Suppressor macrophage treated with lipopolysaccharide for 4 hours (primary cell): ENCODE data around the gene TNIP1.

Experiments used
- DNase-seq: peaks from one replicate; pipeline ENCODE4 v3.0.0-alpha.2; 2020

The TNIP1 gene

DNA sequence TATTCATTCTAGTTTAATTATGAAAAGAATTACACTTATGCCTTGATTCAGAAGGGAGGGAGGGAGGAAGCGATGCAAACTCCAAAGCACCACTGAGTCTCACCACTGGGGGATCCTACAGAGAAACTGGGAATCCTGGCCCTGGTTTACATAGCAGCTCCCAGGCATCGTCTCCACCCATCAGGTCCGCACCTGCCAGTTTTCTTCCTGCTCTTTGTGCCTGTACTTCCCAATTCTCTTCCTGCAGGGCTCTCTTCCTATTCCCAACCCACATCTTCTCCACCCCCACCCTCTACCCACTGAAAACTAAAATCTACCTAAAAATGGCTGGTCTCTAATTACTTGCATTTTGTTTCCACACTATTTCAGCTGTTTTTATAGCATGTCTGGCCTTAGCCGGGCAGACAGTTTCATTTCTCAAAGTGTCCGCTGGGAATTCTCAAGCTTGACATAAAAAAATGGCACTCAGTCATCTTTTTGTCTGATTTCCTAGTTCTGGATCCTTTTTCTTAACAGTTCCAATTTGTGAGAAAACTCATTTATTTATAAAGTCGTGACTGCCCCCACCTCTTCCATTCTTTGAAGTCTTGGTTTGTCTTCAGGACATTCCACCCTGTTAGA, 1.6 kb upstream of the TNIP1 start:
- peak; percentile 63 for DNase-seq

DNA sequence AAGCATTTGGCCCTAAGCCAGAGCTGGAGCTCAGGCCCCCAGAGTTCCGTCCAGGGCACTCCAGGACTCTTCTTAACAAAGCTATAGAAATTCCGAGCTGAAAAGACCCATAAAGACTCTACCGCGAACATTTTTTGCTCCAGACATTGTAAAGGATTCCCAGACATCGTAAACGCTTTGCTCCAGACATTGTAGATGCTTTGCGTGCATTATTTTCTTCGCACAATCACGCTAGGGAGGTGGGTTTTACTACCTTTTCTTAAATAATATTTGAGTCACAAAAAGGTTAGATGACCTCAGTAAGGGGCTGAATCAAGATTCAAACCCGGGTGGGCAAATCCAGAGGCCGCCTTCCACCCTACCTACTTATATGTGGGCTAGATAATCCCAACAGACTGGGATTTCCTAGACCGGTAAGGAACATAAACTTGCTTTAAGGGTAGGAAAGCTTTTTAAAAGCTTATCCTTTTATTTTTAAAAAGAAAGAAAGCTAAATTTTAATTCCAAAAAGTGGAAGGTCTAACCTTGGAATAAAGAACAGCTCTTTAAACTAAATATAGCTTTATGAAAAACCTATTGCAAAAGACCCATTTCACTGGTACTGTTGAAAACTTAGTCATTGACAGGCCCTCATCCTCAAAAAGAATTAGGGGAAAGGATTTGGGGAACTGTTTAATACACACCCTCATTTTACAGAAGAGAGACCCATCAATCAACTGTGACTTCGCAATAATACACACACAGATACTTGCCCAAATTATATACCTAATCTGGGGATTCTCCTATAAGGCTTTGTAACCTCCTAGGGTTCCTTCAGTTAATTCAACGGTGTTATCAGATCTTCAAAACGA, 822 bp upstream of the TNIP1 start:
- peak; percentile 78 for DNase-seq

DNA sequence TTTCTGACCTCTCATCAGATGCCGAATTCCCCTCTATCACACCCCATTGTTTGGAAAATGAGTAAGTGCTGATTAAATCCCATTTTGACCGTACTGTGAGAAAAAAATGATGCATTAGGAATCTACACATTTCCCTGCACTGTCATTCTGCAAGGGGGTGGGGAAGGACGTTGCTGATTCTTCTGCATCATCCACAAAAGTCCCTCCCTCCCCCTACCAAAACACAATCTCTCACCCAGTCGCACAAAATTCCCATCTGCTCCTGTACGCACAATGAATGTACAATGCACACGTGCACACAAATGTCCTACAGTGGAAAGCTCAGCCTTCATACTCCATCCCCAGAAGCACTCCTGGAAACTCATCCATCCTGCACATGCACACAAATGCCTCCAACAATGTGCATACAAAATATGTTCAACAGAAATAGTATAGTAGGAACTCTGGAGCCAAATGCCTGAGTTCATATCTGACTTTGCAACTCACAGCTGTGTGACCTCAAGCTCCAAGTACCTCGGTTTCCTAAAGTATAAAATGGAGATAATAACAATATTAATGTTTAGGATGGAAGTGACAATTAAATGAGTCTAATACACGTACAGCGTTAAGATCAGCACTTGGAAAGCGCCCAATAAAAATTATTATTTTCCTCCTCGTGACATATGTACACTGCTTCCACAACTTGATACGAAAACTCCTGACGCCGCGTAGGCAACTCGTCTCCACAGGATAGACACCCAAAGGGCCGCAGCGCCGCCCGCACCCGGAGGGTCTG, 809 bp downstream of the TNIP1 start:
- DNase-seq: peak; percentile 91

DNA sequence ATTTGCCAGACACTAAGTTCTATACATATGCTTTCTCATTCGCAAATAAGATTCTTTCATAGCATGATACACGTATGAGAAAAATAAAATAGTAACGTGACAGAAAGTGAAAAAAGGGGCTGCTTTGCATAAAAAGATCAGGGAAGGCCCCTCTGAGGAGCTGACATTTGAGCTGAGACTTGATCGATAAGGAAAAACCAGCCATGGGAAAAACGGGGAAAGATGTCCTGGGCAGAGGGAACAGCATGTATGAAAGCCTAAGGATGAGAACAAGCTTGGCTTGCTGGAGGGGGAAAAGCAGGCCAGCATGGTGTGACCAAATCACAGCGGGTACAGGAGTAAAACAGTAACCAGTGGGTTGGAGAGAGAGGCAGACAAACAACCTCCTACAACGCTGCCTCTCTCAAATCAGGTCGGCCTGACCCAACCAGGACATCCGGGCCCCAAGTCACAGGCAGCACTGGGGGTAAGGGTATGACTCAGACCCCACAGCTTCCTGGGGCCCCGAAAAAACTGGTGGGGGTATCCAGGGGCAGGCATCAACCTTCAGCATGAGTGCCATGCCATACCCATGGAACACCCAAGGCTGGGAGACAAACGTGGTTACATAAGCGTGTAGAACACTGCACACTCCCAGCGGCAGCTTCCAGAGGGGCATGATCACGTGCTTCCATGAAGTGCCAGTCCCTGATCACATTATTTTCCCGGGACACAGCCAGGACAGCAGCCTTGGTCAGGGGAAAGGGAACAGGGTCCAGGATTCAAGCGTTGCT, 2.2 kb downstream of the TNIP1 start:
- no peak for DNase-seq

DNA sequence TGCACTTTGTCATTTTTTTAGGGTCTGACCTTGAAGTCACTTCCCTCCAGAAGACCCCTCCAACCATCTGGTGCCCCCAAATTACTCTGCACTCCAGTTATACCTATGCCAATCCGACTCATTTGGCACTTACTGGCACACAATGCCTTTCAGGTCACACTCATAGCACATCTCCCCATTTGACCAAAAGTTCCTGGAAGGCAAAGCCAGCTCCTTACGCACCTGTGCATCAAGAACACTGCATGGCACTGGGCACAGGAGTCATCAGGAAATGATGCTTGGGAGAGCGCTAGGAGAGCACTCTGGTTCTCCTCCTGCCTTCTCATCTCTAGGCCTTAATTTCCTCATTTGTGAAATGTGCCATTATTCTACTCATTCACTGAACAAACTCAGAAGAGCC, 2.9 kb downstream of the TNIP1 start:
- no peak for DNase-seq

DNA sequence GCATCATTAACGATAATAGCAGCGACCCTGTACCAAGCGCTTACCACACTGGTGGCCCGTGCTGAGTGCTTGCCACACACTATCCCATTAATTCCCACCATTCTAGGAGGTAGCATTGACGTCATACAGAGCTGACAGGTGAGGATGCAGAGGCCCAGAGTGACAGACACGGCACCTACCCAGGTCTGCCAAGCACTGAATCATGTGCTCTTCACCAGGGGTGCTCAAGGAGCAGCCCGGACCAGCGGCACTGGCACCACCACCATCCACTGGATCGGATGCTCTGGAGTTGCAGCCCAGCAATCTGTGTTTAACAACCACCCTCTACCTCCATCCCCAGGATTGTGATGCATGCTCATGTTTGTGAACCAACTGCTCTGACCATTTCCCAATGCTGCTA, 3.4 kb downstream of the TNIP1 start:
- no peak for DNase-seq

DNA sequence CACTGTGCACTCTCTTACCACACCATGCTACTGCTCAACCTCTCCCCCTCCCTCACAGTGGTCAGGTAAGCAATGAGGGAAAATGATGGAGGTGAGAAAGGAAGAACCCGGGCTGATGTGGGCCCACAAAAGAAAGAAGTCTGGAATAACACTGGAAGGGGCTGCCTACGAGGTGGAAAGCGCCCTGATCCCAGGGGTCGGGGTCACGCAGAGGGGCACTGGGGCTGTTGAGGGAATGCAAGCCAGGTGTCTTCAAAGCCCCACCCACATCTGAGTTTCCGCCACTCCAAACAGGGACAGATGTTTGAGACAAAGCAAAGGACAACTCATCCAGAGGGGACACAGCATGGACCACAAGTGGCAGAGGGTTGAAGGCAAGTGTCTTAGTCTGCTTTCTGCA, 4.2 kb downstream of the TNIP1 start:
- DNase-seq: no peak

DNA sequence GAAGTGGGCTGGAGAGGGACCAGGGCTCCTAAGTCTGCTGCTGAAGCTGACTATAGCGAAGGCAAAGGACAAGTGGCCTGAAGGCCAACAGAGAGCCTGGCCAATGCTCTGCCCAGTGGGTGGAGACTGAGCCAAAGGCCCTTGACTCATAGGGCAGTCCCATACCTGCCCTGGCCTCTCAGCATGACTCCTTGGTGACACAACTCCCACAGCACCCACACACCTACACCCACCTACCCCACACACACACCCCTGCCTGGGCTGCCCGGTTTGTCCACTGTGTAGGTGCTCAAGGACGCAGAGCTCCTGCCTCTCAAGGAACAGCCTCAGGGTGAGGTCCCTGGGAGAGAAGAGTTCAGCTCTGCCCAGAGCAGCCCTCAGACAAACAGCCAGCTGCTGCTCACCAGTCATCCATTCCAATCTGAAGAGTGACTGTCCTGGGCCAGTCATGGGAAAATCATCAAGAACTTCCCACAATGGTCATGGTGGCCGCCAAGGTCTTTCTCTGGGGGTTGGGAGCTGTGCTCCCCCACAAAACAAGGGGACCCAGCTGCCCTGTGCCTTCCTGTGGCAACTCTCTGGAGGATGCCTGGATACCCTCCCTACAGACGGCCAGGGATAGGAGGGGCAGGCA, 5.0 kb downstream of the TNIP1 start:
- no peak for DNase-seq

DNA sequence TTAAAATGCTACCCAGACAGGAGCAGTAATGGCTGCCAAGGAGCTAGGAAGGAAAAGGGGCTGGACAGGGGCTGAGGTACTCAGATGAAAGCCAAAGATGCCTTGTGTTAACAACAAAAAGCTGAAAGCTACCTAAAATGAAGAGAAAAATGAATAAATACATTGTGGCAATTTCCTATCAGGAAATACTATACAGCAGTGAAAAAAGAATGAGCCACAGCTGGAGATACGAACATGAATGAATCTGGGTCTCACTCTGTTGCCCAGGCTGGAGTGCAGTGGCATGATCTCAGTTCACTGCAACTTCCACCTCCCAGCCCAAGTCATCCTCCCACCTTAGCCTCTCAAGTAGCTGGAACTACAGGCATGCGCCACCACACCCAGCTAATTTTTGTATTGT, 6.3 kb downstream of the TNIP1 start:
- no peak for DNase-seq

DNA sequence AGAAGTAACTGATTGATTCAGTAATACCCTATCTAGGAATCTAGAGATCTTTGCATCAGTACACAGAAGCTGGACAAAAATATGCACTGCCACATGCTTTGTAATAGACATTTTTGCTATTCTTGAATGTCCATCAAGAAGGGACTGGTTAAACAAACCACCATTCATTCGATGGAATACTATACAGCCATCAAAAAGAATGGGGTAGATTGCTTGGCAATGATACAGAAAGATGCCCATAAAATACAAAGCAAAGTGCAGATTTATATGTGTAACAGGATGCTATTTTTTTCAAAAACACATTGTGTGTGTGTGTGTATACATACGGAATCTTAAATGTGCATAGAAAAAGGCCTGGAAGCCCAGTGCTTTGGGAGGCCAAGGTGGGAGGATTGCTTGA, 7.6 kb downstream of the TNIP1 start:
- no peak for DNase-seq

DNA sequence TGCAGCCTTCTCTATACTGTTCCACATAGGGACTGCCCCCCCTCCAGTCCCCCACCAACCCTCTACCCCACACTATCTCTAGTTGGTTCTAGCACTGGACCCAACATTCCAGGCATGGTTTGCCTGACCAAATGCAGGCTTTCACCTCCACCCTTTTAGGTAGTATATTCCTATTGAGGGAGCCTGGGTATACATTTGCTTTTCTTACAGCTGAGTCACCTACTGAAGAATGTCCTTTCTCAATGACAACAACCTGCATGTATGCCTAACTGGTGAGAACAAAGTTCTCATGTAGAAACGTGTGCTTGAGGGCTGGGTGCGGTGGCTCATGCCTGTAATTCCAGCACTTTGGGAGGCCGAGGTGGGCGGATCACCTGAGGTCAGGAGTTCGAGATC, 8.2 kb downstream of the TNIP1 start:
- DNase-seq: no peak

DNA sequence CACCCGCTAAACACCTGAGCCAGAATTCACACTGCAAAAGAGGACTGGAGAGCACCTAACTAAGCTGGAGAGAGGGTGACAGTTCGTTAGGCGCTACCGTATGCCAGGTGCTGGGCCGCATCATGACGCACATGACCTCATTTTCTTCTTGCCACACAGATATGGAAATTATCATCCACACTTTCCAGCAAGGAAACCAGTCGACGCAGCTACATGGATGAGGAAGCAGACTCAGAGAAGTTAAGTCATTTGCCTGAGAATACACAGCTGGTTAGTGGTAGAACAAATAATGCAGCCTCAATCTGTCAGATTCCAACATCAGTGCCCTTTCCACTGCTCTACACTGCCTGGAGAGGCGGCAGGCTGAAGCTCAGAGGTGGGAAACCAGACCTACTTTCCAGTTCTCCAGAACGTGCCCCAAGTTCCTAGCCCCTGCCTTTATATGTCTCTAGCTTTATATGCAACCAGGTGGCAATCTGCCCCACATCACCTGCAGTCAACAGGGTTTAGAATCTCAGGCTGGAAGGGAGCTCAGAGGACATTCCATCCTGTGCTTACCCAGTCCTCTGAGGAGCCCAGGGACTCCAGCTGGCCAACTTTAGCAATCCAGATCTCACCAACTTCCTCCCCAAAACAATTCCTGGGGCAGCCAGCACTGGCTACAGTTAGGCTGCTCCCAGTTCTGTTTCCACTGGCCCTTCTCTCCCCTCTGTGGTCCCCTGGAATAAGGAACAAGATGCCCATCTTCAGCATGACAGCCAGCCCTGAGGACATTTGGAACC, 8.8 kb downstream of the TNIP1 start:
- no peak for DNase-seq

DNA sequence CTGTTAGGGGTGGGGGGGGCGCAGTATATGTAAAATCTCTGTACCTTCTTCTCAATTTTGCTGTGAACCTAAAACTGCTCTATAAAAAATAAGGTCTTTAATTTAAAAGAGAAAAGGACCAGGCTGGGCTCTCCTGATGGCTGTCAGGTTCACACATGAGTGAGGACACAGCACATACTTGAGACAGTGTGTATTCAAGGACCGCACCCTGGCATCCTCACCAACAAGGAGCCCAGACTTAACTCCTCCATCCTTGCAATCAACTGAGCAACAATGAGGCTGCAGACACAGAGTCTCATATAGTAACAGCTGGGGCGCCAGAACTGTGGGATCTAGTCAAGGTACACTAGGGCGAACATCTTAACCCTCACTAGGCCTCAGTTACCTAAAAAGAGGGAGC, 9.8 kb downstream of the TNIP1 start:
- DNase-seq: no peak

DNA sequence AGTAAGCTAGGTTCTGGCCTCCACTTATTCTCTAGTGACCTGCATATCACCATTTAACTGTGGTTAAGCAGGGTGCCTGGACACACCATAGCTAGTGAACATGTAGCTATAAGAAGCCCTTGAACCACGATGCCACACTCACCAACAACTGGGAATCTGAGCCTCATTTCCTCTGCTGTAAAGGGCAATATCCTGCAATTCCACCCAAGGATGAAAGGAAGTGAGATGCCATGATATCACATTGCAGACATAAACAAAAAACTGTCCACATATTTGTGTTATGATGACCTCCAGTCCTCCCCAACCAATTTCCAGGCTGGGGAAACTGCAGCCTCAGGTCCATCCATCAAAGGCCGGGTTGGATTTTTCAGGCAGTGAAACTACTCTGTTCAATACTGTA, 10.4 kb downstream of the TNIP1 start:
- no peak for DNase-seq

DNA sequence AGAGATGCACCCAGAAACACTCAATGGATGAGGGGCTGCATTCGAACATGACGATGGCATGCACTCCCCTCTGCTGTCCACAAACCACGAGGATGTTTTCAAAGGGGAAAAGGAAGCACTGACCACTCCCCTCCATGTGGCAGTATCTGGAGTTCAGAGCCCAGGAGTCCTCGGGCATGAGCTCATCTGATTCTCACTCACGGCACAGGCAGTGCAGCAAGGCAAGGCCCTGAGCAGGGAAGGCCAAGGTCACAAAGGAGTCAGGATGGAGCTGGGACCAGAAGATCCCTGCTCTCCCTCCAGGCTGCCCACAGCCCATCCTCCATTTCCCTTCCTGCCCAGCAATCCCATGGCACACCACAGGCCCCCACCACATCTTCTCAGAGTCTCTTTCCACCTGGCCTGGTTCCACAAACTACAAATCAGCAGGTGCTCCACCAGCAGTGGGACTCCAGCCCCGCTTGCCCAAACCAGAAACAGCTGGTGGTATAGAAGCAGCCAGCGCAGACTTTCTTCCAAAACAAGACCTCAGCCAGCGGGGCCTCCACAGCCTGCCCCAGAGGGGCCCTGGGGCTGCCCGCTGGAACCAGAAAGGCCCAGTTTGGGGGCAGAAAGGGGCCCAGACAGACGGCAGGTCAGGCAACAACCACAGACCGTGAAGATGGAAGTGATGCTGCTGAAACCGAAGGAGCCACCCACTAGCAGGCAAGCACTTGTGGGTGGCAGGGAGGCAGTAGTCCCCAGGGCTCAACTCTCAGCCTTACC, 12.2 kb downstream of the TNIP1 start:
- DNase-seq: no peak

DNA sequence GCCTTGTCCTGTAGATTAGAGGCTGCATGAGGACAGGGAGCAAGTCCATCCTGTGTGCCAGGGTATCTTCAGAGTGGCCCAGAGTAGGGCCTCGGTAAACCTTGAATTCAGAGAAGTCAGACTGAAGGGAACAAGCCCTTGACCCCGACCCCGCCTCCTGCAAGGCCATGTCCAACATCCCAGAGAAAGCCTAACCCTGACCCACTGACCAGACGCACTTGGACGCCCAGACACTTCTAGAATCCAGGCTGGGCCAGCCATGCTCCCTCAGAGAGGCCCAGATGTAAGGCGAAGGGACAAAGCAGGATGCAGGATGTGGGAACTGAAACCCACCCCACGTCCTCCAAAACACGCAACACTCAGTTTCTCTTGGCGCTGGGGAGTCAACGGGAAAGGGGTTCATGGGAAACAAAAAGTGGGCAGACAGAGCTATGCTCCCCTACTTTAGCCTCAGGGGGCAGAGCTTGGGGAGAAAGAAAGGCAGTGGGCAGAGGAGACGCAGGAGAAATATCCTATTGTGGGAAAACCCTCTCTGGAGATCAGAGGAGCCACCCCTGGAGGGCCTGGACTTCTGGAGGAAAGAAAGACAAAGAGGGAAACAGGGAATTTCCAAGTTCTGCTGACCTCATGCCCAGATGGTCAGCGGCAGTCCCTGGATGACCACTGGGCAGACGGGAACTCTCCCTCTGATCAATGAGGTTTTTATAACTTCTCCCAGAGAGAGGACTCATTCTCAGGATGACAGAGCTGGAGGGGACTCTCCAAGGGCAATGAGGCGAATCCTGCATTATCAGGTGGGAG, 13.0 kb downstream of the TNIP1 start:
- peak; percentile 84 for DNase-seq

DNA sequence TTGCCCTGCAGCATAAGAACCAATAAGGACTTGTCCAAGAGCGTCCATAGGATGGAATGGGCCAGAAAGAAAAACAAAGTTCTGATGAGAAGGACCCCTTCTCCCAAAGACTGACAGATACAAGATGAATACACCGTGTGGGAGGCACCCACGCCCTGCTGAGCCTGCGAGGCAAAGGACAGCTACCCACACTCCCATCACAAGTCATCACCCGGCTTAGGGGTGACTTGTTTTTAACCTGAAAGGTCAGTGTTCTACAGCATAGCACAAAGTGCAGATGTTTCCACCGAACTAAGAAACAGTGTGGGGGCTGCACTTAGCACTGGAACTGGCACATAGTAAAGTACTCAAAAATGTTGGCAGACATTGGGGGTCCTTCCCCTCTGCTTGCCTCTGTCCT, 13.9 kb downstream of the TNIP1 start:
- DNase-seq: no peak

DNA sequence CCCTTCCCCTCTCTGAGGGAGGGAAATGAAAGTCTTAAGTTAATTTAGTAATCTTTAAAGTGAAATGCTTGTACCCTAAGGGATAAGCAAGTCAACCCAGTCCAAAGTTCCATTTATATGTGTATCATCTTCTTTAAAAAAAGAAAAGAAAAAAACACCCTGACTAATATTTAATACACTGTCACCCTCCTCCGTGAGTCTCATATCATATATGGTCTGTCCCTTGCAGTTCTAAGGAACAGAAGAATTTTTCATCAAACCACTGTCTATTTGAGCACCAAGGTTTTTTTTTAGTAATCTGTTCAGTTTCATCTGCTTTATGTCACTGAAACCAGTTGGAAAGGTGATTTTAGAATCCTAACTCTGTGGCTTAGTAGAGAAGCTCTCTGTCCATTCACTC, 15.2 kb downstream of the TNIP1 start:
- no peak for DNase-seq

DNA sequence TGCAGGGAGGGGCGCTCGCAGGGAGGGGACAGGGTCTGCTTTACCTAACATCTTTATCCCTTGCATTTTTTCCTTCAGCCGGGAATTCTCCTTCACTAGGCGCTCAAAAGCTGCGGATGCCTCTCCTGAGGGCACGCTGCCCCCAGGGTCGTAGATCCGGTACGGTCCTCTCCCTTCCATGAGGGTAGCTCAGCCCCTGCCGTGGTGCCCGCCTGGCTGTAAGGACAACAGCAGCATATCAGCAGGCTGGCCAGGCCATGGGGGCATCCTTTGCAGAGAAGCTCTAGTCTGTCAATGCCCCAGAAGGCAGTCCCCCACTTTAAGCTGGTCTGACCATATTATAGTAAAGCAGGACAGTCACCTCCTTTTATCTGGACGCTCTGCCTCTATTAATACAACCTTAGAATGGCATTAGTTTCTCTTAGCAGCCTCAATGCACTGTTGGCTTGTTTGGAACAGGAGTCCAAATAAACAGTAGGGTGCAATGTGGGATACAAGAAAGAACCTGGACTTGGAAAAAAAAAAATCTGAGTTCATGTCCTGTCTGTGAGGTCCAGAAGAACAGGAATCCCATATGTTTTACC, 15.8 kb downstream of the TNIP1 start:
- no peak for DNase-seq
